Measurements from ENCODE around the gene CTAGE4.
"Not testable (repeated sequence)": the region's sequence is repeated elsewhere in the genome, so short reads cannot be mapped to it uniquely, and the experiment has no call there.

Gene CTAGE4

DNA sequence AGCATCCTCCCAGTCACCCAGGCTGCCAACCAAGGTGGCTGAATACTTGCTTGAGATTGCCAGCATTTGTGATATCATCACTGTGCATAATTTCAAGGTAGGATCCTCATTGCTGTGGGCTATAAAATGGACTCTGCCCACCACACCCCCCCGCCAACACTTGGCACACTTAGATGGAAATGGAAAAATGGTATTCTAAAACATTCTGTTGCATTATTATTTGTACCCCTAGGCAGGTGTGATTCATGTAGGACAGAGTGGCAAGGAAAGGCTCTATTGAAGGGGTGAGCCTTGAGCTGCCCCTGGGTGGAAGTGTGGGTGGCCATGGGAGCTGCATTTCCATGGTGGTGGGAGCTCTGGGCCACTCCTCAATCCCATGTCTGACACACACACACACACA lies 35.3 kb downstream of the CTAGE4 start:
- not testable (repeated sequence) for DNase-seq

DNA sequence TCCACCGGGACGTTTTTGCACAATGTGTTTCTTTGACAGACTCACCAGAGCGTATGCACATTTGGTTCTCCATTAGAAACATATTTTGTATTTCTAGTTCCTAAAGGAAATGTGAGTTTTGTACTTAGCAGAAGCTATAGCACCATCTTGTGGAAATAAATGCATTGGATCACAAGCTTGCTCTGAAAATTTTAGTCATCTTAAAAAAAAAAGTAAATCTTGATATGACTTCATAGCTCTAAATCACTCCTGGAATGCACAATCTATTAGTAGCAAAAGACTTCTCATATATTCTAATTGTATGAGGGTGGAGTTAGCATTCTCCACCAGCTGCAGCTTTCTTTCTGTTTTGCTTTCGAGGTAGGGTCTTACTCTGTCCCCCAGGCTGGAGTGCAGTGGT lies 35.9 kb downstream of the CTAGE4 start:
- not testable (repeated sequence) for DNase-seq

DNA sequence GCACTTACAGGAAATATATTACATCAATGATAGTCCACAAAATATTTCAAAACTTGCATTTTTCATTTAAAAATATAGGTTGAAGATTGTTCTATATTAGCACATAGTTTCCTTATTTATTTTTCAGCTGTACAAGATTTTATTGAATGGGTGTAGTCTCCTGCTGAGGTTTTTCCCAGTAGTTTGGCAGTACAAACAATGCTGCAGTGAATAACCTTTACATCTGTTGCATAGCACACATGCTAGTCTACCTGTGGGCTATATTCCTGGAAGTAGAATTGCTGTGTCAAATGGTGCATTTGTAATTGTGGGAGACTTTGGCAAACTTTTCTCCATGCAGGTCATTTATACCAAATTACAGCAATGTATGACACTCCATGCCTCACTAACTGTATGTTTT lies 37.3 kb downstream of the CTAGE4 start:
- DNase-seq: not testable (repeated sequence)

DNA sequence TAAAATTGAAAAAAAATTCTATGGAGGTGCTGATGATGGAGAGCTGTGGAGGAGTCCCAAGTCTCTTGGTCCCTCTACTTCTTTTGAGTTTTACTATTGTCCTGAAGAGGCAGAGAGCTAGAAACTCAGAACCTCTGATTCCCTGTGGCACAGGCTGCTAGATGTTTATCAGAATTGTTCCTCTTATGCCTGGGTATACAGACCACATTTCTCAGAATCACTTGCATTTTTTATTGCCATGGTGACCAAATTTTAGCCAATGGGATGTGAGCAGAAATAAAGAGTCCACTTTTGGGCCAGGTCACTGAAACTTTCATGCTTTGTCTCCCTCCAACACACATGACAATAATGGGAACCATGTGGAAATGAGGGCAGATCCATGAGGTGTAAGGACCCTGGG lies 40.4 kb downstream of the CTAGE4 start:
- DNase-seq: not testable (repeated sequence)

DNA sequence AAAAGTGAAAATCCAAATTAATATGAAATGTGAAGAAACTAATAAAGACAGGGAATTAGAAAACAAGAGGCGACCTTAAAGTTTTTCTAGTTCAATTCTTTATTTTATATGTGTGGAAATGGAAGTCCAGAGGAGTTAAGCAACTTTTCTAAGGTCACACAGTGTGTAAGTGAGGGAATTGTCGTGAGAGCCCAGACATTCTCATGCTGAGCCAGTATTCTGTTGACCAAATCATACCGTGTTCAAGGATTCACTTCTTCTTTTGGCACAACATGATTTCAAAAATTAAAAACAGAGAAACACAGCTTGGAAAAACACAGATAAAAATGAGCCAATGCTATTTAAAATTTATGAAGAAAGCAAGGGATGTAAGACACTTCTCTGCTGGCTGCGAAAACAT lies 43.6 kb downstream of the CTAGE4 start:
- not testable (repeated sequence) for DNase-seq

DNA sequence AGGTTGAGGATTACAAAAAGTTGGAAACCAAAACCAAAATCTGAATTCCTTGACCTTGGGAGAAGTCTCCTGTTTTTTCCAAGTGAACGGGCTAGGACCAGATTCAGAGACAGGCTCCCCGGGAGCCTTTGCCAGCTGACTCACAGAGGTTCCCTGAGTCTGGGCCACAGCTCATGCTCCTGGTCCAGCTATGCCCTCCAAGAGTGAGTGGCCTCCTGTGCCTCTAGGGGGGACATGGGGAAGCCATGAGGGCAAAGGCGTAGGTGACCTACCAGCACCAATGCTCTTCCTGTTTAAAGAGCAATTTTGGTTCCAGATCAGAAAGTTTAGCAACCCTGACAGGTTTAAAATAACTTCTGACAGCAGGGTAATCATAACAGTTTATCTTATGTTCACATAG lies 45.5 kb downstream of the CTAGE4 start:
- not testable (repeated sequence) for DNase-seq

DNA sequence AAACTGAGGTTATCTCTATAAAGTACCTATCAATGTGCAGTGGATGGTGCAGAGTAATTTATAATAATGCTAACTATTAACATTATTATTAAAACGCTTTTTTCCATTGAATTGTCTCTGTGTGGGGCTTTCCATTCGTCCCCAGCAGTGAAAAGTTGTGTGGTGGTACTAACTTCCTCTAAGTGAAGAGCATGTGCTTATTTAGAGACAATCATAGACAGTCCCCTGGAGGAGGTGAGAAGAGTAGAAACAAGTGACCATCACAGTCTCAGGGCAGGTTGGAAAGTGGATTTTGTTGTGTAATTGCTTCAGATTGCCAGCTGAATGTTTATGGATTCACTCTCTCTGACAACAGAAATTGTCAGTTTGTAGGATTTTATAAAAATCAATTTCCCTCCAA lies 47.8 kb downstream of the CTAGE4 start:
- not testable (repeated sequence) for DNase-seq

DNA sequence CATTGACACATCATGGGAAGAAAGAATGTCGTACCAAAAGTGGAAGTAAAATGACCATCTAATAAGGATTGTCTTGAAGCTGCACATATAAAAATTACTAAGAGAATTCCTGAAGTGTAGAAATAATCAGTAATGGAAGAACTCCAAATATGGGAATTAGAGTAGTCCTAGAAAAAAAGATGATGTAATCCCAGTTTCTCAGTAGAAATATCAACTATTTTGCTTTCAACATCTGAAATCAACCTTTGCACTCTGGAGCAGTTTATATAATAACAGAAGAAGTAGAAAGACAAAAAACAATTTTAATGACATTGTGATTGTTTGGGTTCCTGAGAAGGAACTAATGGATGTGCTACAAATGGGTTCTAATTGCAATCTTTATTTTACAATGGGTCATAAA lies 49.8 kb downstream of the CTAGE4 start:
- not testable (repeated sequence) for DNase-seq
